CD4-positive, CD25-positive, alpha-beta regulatory T cell (primary cell): ENCODE results near the gene XXYLT1. TPM values are rescaled to one million over a fixed set of nuclear protein-coding genes. Genes with fewer than 3 reads are reported as not detected.
A peak's percentile ranks its signal among the peaks of the same experiment; 100 is the strongest.

Experiments used
- ATAC-seq, 2 donors: fragments of 150-1000 bp; cut with Tn5 transposase; one replicate each; pipeline ENCODE4 v1.10.0; 2021; ENCODE audit warnings: low read depth in 2 of 2, moderate number of reproducible peaks in 2 of 2, moderate library complexity in 1 of 2
- DNase-seq, 3 donors: peaks; one replicate each; pipeline versions ENCODE4 v3.0.0 to v3.0.0-alpha.2; 2012 to 2022; ENCODE audit warnings: mixed read lengths in 1 of 3
- H3K27ac ChIP-seq: one replicate; pipeline ENCODE4 v1.7.0; 2013; ENCODE audit warnings: mild to moderate bottlenecking, low read length; ENCODE audit not compliant: insufficient read depth, poor library complexity, severe bottlenecking
- H3K27me3 ChIP-seq: one replicate; pipeline ENCODE4 v1.7.0; 2013; ENCODE audit warnings: low read length; ENCODE audit not compliant: control insufficient read depth, insufficient read depth
- H3K36me3 ChIP-seq: one replicate; pipeline ENCODE4 v1.7.0; 2013; ENCODE audit warnings: mild to moderate bottlenecking, low read length, moderate library complexity; ENCODE audit not compliant: control insufficient read depth, insufficient read depth
- H3K4me1 ChIP-seq: 2 replicates; pipeline ENCODE4 v1.7.0; 2013; ENCODE audit warnings: mild to moderate bottlenecking, low read length; ENCODE audit not compliant: insufficient read depth, control insufficient read depth, poor library complexity, severe bottlenecking
- H3K4me3 ChIP-seq: one replicate; pipeline ENCODE4 v1.7.0; 2013; ENCODE audit warnings: low read depth, mild to moderate bottlenecking, low read length, moderate library complexity
- H3K9me3 ChIP-seq, 2 experiments: 1 replicate in 1 of 2; 2 replicates in 1 of 2; pipeline ENCODE4 v1.7.0; 2013; ENCODE audit warnings: low read length in 2 of 2, mild to moderate bottlenecking in 1 of 2, moderate library complexity in 1 of 2; ENCODE audit not compliant: control insufficient read depth in 2 of 2
- H3K27ac Mint-ChIP-seq, 3 donors: one replicate each; pipeline ENCODE4 v1.8.0; 2020 to 2022; ENCODE audit warnings: mild to moderate bottlenecking in 3 of 3, mixed read lengths in 3 of 3, moderate library complexity in 2 of 3
- H3K27me3 Mint-ChIP-seq: one replicate; pipeline ENCODE4 v1.8.0; 2022; ENCODE audit warnings: mild to moderate bottlenecking, mixed read lengths
- H3K36me3 Mint-ChIP-seq: one replicate; pipeline ENCODE4 v1.8.0; 2020; ENCODE audit warnings: mixed read lengths
- H3K4me1 Mint-ChIP-seq, 4 donors: one replicate each; pipeline ENCODE4 v1.8.0; 2020 to 2022; ENCODE audit warnings: mixed read lengths in 4 of 4, mild to moderate bottlenecking in 1 of 4
- H3K4me3 Mint-ChIP-seq, 4 donors: one replicate each; pipeline ENCODE4 v1.8.0; 2020 to 2022; ENCODE audit warnings: mild to moderate bottlenecking in 4 of 4, mixed read lengths in 4 of 4, moderate library complexity in 3 of 4
- H3K9me3 Mint-ChIP-seq, 7 donors: one replicate each; pipeline ENCODE4 v1.8.0; 2020 to 2022; ENCODE audit warnings: mixed read lengths in 7 of 7, mild to moderate bottlenecking in 3 of 7, moderate library complexity in 2 of 7
- polyA plus RNA-seq, 4 donors: library from polyadenylated mRNA; unstranded; fragments of 300-500 nt; fragmentation: Illumina TruSeq; gene quantifications; one replicate each; pipeline ENCODE4 v1.2.3, GENCODE V29; 2021
- total RNA-seq: library from RNA; stranded (reverse); gene quantifications from one replicate; pipeline ENCODE4 v1.2.3, GENCODE V29; 2022

Gene XXYLT1
- total and polyA plus RNA-seq, 5 donors from 2014 or later = 3.9 to 6.4 (median 5.7) TPM

DNA sequence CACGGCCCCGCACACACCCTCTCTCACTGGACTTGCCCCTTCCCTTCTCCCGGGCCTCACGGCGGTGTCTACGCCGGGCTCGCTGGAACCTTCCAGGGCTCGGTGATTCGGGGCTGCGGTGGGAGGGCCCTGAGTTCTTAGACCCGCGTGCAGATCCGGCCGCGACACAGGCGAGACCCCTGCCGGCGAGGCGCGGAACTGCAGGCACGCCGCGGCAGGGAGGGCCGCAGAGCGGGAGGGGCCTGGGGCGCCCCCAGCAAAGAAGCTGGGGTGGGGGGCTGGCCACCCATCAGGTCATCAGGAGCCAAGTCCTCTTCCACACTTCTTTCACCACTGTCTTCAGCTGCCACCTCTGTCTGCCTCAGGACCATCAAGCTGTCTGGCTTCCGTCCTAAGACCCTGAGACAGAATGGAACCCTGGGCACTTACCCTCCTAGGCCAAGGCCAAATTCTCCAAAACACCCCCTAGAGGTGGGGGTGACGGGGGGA is 164.5 kb downstream of the XXYLT1 start:
- H3K4me3 Mint-ChIP-seq = peak overlapping the region in 2 of 4 donors; percentile 66 to 79
- peaks cover 7% of the 10 kb centered on the region for H3K4me1 ChIP-seq
- H3K27me3 ChIP-seq = no peaks in the 10 kb centered on the region
- no peak overlapping the region for H3K4me3 ChIP-seq
- no peaks in the 10 kb centered on the region for H3K36me3 Mint-ChIP-seq
- ATAC-seq (peak; percentile 79 to 86), DNase-seq (peak; percentile 53 to 69 (median 63))
- no peaks in the 10 kb centered on the region for H3K9me3 Mint-ChIP-seq
- H3K27ac Mint-ChIP-seq = no peak overlapping the region
- H3K27me3 Mint-ChIP-seq = no peaks in the 10 kb centered on the region
- peaks cover 0 to 5% (median 3%) of the 10 kb centered on the region in 4 donors for H3K4me1 Mint-ChIP-seq
- no peaks in the 10 kb centered on the region for H3K9me3 ChIP-seq
- no peak overlapping the region for H3K27ac ChIP-seq
- H3K36me3 ChIP-seq = no peaks in the 10 kb centered on the region

DNA sequence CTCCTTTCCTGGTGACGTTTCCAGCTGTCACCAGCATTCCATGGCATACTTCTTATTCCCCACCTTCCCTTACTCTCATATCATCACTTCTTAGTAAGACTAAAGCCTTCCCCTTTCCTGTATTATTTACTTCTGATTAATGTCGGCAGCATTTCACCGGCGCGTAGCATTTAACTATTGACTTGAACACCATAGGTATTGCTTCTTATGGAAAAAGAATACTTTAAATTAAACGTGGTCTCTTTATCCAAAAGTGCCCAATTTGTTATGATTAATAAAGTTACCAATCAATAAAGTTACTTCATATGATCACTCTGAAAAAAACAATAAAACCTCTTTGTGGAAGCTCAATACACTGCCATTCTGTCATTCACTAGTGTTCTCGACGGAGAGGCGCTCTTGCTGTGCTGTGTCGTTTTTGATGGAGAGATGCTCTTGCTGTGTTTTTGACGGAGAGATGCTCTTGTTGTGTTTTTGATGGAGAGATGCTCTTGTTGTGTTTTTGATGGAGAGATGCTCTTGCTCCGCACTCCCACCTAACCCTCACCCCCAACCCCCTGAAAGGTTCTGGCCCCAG is 165.0 kb downstream of the XXYLT1 start:
- Mint-ChIP-seq H3K4me3 (peak overlapping the region in 1 of 4 donors; percentile 79), H3K4me1 (peaks cover 0 to 11% (median 7%) of the 10 kb centered on the region in 4 donors), H3K9me3 (no peaks in the 10 kb centered on the region), H3K27me3 (no peaks in the 10 kb centered on the region), H3K27ac (peak overlapping the region in 1 of 3 donors; percentile 64), H3K36me3 (no peaks in the 10 kb centered on the region)
- DNase-seq = no peak
- Histone ChIP-seq H3K27me3 (no peaks in the 10 kb centered on the region), H3K4me3 (no peak overlapping the region), H3K4me1 (peaks cover 7% of the 10 kb centered on the region), H3K9me3 (no peaks in the 10 kb centered on the region), H3K27ac (no peak overlapping the region), H3K36me3 (no peaks in the 10 kb centered on the region)
- no peak for ATAC-seq

DNA sequence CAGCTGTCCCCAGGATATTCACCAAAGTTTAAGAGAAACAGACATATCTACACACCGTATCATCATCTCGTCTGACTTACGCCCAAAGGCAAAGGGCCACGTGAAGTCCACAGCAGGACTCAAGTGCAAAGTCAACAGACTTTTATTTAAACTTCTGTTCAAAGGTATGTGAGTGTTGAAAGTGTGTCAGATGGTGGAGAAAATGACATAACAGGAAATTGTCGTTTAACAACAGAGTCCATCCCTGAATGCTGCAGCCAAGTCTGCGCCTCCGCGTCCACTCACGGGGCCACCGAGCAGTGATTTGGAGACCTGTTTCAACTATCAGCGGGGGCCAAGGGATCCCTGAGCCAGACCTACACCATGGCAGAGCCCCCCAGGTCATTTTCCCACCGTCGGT is 165.6 kb downstream of the XXYLT1 start:
- Mint-ChIP-seq H3K27ac (no peak overlapping the region), H3K36me3 (no peaks in the 10 kb centered on the region)

DNA sequence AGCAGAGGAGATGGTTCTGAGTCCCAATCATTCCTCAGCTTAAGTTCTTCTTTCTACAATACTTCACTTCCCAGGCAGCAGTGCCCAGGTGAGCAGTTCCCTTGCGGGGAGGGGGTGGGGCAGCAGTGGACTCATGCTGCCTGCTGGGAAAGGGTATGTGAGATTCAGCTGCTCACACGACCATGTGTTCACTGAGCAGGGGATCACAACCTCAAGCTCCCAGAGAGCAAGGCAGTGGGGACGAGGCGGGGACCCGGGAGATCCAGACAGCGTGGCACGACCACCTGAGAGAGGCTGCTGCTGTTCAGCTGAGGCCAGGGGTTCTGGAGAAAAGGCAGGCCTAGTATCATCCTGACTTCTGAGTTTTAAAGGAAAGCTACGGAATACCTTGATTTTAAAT is 166.6 kb downstream of the XXYLT1 start:
- no peaks in the 10 kb centered on the region for H3K27me3 Mint-ChIP-seq
- ATAC-seq (no peak), DNase-seq (no peak)
- Histone ChIP-seq H3K4me1 (peaks cover 7% of the 10 kb centered on the region), H3K27me3 (no peaks in the 10 kb centered on the region), H3K36me3 (no peaks in the 10 kb centered on the region), H3K27ac (no peak overlapping the region), H3K9me3 (no peaks in the 10 kb centered on the region), H3K4me3 (no peak overlapping the region)
- no peaks in the 10 kb centered on the region for H3K36me3 Mint-ChIP-seq
- H3K27ac Mint-ChIP-seq = peak overlapping the region in 1 of 3 donors; percentile 36
- no peak overlapping the region for H3K4me3 Mint-ChIP-seq
- H3K9me3 Mint-ChIP-seq = no peaks in the 10 kb centered on the region
- H3K4me1 Mint-ChIP-seq = peaks cover 0 to 11% (median 9%) of the 10 kb centered on the region in 4 donors

More for the DNA sequence above, 165.6 kb downstream of the XXYLT1 start:
- no peaks in the 10 kb centered on the region for H3K27me3 Mint-ChIP-seq
- DNase-seq = no peak
- no peaks in the 10 kb centered on the region for H3K9me3 Mint-ChIP-seq
- peaks cover 7% of the 10 kb centered on the region for H3K4me1 ChIP-seq
- H3K36me3 ChIP-seq = no peaks in the 10 kb centered on the region
- peaks cover 0 to 11% (median 9%) of the 10 kb centered on the region in 4 donors for H3K4me1 Mint-ChIP-seq
- H3K27ac ChIP-seq = no peak overlapping the region
- H3K4me3 Mint-ChIP-seq = no peak overlapping the region
- H3K9me3 ChIP-seq = no peaks in the 10 kb centered on the region
- H3K4me3 ChIP-seq = no peak overlapping the region
- no peak for ATAC-seq
- H3K27me3 ChIP-seq = no peaks in the 10 kb centered on the region

DNA sequence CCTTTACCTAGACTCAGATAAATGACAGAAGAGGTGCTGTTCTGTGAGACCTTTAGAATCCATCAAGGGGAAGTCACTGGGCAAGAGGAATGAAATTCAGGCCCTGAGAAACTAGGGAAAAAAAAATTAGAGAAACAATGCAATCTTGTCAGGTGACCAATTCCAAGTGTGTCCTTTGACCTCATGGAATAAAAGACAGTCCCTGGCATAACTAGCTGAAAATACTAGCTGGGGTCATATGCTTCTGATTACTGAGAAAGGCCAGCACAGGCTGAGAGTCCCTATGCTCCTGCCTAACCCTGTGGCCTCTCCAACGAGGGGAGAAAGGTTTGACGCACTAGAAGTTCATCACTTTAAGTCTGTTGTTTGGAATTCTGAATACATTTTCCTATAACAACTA is 167.3 kb downstream of the XXYLT1 start:
- H3K36me3 ChIP-seq = no peaks in the 10 kb centered on the region
- H3K4me1 ChIP-seq = peaks cover 7% of the 10 kb centered on the region
- H3K9me3 ChIP-seq = no peaks in the 10 kb centered on the region
- no peaks in the 10 kb centered on the region for H3K36me3 Mint-ChIP-seq
- DNase-seq (no peak), ATAC-seq (no peak)
- no peaks in the 10 kb centered on the region for H3K9me3 Mint-ChIP-seq
- no peaks in the 10 kb centered on the region for H3K27me3 Mint-ChIP-seq
- no peak overlapping the region for H3K4me3 Mint-ChIP-seq
- H3K4me3 ChIP-seq = no peak overlapping the region
- H3K27ac Mint-ChIP-seq = no peak overlapping the region
- H3K27ac ChIP-seq = no peak overlapping the region
- no peaks in the 10 kb centered on the region for H3K27me3 ChIP-seq
- H3K4me1 Mint-ChIP-seq = peaks cover 0 to 11% (median 9%) of the 10 kb centered on the region in 4 donors

DNA sequence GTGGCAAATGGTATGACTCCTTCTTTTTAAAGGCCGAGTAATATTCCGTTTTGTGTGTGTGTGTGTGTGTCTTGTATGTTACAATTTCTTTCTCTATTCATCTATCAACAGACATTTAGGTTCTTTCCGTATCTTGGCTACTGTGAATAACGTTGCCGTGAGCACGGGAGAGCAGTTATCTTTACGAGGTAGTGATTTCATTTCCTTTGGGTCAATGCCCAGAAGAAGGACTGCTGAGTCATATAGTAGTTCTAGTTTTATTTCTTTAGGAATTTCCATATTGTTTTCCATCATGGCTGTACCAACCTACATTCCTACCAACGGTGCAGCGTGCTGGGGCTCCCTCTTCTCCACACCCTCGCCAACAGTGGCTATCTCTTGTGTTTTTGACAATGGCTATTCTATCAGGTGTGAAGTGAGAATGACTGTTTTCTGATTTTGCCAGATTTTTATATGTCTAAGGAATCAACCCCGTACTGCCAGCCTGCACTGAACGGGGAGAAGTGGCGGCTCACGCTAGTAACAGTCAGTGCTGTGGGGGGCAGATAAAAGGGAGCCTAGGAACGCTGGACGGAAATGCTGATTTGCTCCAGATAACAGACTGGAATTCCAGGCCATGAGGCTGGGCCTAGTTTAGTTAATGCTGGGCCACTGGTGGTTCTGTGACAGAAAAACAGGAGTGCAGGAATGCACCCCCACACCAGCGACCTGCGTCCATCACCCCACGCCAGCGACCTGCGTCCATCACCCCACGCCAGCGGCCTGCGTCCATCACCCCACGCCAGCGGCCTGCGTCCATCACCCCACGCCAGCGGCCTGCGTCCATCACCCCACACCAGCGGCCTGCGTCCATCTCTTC is 168.1 kb downstream of the XXYLT1 start:
- H3K4me1 ChIP-seq = peaks cover 7% of the 10 kb centered on the region
- H3K36me3 ChIP-seq = no peaks in the 10 kb centered on the region
- Mint-ChIP-seq H3K27me3 (no peaks in the 10 kb centered on the region), H3K4me1 (peaks cover 0 to 13% (median 10%) of the 10 kb centered on the region in 4 donors), H3K36me3 (no peaks in the 10 kb centered on the region), H3K4me3 (no peak overlapping the region), H3K9me3 (no peaks in the 10 kb centered on the region), H3K27ac (no peak overlapping the region)
- ATAC-seq (no peak), DNase-seq (no peak)
- no peak overlapping the region for H3K4me3 ChIP-seq
- no peaks in the 10 kb centered on the region for H3K27me3 ChIP-seq
- no peak overlapping the region for H3K27ac ChIP-seq
- no peaks in the 10 kb centered on the region for H3K9me3 ChIP-seq

DNA sequence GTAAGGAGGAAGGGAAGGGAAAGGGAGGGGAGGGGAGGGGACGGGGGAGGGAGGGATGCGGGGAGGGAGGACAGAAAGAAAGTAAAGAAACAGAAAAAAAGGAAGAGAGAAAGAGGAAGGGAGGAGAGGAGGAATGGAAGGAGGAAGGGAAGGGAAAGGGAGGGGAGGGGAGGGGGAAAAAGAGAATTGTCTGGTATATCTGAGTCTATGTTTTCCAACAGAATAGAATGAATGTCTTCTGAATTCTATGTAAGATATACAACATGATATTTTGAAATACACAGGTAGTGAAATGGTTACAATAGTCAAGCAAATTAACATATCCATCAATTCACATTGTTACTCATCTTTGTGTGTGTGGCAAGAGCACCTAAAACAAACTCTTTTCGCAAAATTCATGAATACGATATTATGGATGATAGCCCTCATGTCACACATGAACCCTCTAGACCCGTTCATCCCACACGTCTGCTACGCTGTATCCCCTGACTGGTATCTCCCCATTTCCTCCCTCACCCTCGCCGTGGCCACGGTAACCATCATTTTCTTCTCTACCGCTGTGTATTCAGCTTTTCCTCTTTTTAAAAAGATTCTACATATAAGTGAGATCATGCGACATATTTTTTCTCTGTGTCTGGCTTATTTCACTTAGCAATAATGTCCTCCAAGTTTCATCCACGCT is 168.9 kb downstream of the XXYLT1 start:
- ATAC-seq = no peak
- Histone ChIP-seq H3K27me3 (no peaks in the 10 kb centered on the region), H3K36me3 (no peaks in the 10 kb centered on the region), H3K9me3 (no peaks in the 10 kb centered on the region), H3K4me1 (peaks cover 7% of the 10 kb centered on the region), H3K27ac (no peak overlapping the region), H3K4me3 (no peak overlapping the region)
- H3K36me3 Mint-ChIP-seq = no peaks in the 10 kb centered on the region
- no peaks in the 10 kb centered on the region for H3K9me3 Mint-ChIP-seq
- no peak overlapping the region for H3K4me3 Mint-ChIP-seq
- no peak for DNase-seq
- H3K27ac Mint-ChIP-seq = peak overlapping the region in 1 of 3 donors; percentile 52
- no peaks in the 10 kb centered on the region for H3K27me3 Mint-ChIP-seq
- H3K4me1 Mint-ChIP-seq = peaks cover 0 to 17% (median 11%) of the 10 kb centered on the region in 4 donors
